NOMO-1 treated with DMSO at 0.1 percent for 48 hours (cell line): ENCODE data around the gene PEBP1.
A peak's percentile ranks its signal among the peaks of the same experiment; 100 is the strongest.

Experiments used
- DNase-seq: peaks from one replicate; lab custom pipeline; 2025; ENCODE audit not compliant: unreplicated experiment; lab: John Stamatoyannopoulos, UW

The PEBP1 gene

GRCh38 chr12:118135788-118136558, at the start of gene PEBP1:
Gene PEBP1 (plus strand): TSS chr12:118136124. CDS start chr12:118136210, 86 bp downstream.
- DNase-seq = peak; percentile 93

- no peak for DNase-seq
Observed at GRCh38 chr12:118089782-118090181, 46.1 kb upstream of the PEBP1 start.

GRCh38 chr12:118094039-118094438, 41.9 kb upstream of the PEBP1 start:
- no peak for DNase-seq

GRCh38 chr12:118098401-118098800, 37.5 kb upstream of the PEBP1 start:
- DNase-seq = no peak

GRCh38 chr12:118098911-118099671, 36.8 kb upstream of the PEBP1 start:
- DNase-seq = no peak

GRCh38 chr12:118101051-118101450, 34.9 kb upstream of the PEBP1 start:
- DNase-seq = no peak

- DNase-seq = no peak
Observed at GRCh38 chr12:118102070-118102469, 33.9 kb upstream of the PEBP1 start.

- no peak for DNase-seq
Observed at GRCh38 chr12:118102609-118103008, 33.3 kb upstream of the PEBP1 start.

GRCh38 chr12:118103201-118103600, 32.7 kb upstream of the PEBP1 start:
- peak; percentile 12 for DNase-seq

GRCh38 chr12:118103601-118104382, 32.1 kb upstream of the PEBP1 start, which contains the start of gene VSIG10:
Gene VSIG10 (minus strand): TSS chr12:118104011. CDS start chr12:118103671, 340 bp downstream.
- peak; percentile 18 for DNase-seq

- no peak for DNase-seq
Observed at GRCh38 chr12:118107011-118107410, 28.9 kb upstream of the PEBP1 start.

- DNase-seq = no peak
Observed at GRCh38 chr12:118107694-118108093, 28.2 kb upstream of the PEBP1 start.

GRCh38 chr12:118109088-118109487, 26.8 kb upstream of the PEBP1 start:
- DNase-seq = no peak

GRCh38 chr12:118119449-118119879, 16.5 kb upstream of the PEBP1 start:
- no peak for DNase-seq

GRCh38 chr12:118120579-118121363, 15.2 kb upstream of the PEBP1 start:
- peak; percentile 55 for DNase-seq

GRCh38 chr12:118122264-118122663, 13.7 kb upstream of the PEBP1 start:
- DNase-seq = no peak

- no peak for DNase-seq
Observed at GRCh38 chr12:118124333-118124874, 11.5 kb upstream of the PEBP1 start.

- no peak for DNase-seq
Observed at GRCh38 chr12:118125743-118126118, 10.2 kb upstream of the PEBP1 start.

GRCh38 chr12:118126119-118126757, 9.7 kb upstream of the PEBP1 start:
- no peak for DNase-seq

- no peak for DNase-seq
Observed at GRCh38 chr12:118127867-118128266, 8.1 kb upstream of the PEBP1 start.
